TTC549 (cell line): Measurements from ENCODE around the gene C1QB.
"Not testable (repeated sequence)": the region's sequence is repeated elsewhere in the genome, so short reads cannot be mapped to it uniquely, and the experiment has no call there.

Experiments
- FAIRE-seq: peaks from 2 replicates; lab custom pipeline; 2012; peaks lifted over from hg19 to GRCh38; lab: Jason Lieb, UNC

C1QB gene

DNA sequence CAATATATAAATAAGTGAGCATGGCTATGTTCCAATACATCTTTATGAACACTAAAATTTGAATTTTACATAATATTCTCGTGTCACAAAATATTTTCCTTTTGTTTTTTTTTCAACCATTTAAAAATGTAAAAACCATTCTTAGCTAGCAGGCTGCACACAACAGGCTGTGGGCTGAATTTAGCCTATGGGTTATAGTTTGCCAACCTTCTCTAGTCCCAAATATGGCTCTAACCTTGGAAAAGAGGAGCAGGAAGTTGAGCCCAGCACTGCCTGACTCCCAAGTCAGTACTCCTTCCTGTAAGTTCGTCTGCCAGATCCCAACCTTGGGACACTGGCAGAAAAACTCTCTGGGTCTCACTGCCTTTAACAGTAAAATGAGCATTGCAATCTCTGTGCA, 13.4 kb downstream of the C1QB start:
- FAIRE-seq: no peak

DNA sequence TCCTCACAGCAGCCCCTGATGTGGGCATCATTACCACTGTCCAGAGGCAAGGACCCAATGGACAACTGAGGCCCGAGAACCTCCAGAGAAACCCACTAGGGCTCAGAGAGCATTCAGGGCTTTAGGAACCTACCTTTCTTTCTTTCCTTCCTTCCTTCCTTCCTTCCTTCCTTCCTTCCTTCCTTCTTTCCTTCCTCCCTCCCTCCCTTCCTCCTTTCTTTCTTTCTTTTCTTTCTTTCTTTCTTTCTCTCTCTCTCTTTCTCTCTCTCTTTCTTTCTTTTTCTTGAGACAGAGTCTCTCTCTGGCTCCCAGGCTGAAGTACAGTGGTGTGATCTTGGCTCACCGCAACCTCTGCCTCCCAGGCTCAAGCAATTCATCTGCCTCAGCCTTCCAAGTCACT, 15.8 kb downstream of the C1QB start:
- FAIRE-seq: not testable (repeated sequence)

DNA sequence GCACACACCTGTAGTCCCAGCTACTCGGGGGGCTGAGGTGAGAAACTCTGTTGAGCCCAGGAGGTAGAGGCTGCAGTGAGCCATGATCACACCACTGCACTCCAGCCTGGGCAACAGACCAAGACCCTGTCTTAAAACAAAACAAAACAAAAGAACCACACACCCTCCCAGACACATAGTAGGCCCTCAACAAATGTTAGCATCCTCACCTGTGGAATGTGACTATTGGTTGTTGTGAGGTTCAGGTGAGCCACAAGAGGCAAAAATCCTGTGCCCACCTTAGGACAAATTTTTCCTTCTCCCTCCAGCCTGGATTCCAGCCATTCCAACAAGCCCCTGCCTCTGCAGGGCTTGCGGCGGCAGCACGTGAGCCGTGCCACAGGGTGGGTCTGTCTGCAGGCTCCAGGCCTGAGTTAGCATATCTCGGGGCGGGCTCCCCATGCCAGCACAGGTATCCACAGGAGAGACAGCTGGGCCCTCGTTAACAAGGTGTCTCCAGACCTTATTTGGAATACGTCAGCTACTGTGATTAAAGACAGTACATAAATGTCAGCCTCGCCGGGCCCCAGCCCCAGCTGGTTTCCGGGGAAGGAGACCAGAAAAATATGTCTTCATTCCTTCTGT, 17.4 kb downstream of the C1QB start:
- no peak for FAIRE-seq

GRCh38 chr1:22671999-22672398, 19.0 kb downstream of the C1QB start:
- no peak for FAIRE-seq

DNA sequence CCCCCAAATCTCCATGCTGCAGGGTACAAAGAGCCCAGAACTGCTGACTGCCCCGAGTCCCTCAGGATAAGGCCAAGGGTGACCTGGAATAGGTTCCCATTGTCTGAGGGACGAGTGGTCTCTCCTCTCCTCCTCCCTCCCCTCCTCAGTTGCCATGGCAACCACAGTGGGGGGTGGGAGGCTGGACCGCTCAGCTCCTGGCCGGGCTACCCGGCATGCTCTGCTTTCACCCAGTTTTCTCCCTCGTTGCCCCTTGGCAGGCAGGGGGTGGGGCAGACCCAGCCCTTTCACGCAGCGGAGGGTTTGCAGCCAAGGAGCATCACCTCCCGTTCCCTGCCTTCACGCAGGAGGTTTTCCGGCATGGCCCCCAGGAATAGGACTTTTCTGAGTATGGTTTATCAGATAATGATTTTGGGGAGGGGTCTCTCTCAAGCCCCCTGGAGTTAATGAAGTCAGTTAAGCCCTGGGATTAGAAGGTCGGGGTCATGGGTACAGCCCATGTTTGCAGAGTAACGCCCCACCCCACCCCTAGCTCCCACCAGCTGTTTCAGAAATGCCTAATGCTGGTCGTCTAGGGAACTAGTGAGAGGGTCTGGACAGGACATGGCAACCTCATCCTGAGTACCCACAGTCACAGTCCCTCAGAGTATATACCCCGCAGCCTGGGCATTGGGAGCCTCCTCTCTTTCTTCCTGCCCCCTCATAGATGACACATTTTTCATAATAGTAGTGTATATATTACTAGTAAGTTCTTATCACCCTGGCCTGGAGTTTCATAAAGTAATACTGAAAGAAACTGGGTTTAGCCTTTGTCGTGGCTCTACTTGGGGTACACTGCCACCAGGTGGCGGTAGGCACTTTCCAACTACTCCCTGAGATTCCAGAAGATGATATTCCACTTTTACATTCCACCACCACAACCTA, 20.7 kb downstream of the C1QB start:
- peak; percentile 77 for FAIRE-seq

GRCh38 chr1:22674410-22674749, 21.3 kb downstream of the C1QB start:
- no peak for FAIRE-seq

- FAIRE-seq: not testable (repeated sequence)
Observed at GRCh38 chr1:22676151-22676550, 23.1 kb downstream of the C1QB start.

GRCh38 chr1:22676916-22677583, 24.0 kb downstream of the C1QB start:
- no peak for FAIRE-seq

- FAIRE-seq: no peak
Observed at GRCh38 chr1:22677931-22678896, 25.2 kb downstream of the C1QB start.

GRCh38 chr1:22680726-22681125, 27.7 kb downstream of the C1QB start:
- no peak for FAIRE-seq

DNA sequence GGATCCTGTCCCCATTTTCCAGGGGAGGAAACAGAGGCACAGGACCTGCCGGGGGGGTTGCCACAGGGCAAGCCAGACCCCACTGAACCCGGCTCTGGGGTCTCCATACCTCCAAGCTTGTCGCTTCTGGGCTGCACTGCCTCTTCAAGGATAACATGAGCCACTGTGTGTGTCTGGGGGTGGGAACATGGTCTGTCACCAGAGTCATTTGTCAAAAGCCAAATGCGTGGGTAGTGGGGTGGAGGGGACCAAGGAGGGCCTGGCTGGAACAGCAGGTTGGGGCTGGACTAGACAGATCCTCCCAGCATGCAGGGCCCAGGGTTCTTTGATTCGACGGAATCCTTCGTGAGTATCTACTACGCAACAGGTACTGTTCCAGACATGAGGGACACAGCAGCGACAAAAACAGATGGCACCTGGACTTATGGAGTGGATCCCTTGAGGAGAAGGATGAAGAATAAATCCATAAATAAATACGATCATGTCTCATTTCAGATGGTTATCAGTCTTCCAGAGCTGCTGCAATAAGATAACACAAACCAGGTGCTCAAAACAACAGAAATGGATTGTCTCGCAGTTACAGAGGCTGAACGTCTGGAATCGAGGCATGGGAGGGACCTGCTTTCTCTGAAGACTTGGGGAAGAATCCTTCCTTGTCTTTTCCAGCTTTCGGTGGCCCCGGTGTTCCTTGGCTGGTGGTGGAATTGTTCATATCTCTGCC, 28.7 kb downstream of the C1QB start:
- FAIRE-seq: no peak

DNA sequence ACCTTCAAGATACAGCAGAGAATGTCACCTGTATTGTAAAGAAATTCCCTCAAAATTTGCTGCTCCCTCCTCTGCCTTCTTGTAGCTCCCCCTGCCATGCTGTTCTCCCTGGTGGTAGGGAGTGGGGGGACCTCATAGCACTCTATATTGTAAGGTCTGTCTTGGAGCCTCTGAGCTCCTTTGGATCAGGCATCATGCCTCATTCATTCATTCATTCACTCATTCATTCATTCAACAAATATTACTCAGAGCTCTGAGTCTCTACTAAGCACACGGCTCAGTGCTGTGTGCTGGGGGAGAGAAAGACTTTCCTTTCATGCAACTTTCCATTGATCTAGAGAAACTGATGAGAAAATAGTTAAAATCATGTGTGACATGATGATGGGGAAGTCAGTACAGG, 30.5 kb downstream of the C1QB start:
- FAIRE-seq: no peak

- no peak for FAIRE-seq
Observed at GRCh38 chr1:22685591-22686059, 32.6 kb downstream of the C1QB start.

DNA sequence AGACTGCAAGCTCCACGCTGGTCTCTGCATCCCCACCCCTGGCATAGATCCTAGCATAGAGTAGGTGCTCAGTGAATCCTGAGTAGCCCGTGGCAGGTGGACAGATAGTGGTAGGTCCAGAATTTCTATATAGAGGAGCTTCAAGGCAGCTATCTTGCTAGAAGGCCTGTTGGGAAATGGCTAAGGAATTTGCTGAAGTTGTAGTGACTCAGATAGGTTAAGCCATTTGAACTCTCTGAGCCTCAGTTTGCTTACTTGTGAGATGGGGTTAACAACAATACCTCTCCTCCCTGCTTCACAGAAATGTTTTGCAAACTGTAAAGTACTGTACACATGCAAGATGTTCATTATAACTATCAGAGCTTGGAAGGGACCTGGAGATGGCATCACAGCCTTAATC, 34.2 kb downstream of the C1QB start:
- FAIRE-seq: no peak

DNA sequence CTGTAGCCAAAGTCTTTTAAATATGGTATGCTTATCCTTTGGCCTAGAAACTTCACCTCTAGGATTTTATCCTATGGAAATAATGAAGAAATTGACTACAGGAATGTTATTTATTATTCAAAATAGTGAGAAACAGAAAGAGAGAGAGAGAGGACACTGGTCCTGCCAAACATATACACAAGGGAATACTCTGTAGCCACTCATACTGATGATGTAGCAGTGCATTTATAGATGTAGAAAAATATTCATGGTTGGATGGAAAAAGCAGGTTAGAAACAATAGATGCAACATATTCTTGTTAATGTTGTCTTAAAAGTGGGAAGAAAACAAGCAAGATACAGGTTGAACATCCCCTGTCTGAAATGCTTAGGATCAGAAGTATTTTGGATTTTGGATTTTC, 35.4 kb downstream of the C1QB start:
- FAIRE-seq: no peak

- no peak for FAIRE-seq
Observed at GRCh38 chr1:22689505-22689904, 36.5 kb downstream of the C1QB start.

DNA sequence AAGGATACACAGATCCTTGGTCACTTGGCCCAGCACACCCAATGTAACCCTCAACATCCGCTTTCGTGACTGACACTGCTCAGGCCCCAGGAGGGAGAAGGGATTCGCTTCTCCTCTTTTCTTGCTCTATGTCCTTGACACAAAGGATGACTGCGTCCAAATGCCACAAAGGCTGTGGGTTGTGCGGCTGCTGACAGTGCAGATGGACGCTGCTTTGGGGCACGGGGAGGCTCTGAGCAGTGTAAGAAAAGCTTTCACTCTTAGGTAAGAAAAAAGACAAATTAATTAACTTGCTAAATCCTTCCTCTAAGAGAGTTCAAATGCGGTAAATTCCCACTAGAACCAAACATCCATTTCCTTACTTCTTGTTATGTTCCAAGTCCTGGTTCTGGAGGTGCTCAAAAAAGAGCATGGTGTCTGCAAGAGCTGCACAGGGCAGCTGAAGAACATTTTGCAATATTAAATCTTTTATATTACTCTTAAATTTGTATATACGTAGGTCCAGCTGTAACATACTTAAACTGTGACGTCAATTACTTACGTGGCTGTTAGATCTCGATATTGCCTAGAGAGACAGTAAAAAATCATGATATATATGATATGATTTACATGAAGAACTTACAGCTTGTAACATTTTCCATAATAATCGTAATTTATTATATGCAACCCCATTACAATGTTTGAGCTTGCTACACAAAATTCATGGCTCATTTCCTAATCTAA, 38.2 kb downstream of the C1QB start:
- FAIRE-seq: no peak

DNA sequence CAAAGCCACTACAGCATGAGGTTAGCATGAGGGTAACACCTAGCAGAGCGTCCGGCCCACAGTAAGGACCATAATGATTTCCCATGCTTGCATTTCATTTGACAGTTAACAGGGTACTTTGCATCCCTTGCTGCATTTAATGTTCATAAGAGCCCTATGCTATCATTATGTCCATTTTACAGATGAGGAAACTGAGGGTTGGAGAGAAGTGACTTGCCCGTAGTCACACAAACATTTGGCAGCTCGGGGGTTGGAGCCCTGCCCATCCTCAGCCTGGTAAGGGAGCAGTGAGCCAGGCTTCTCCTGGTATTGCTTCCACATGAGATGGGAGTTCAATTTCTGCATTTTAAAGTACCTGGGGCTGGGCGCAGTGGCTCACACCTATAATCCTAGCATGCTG, 41.1 kb downstream of the C1QB start:
- no peak for FAIRE-seq

DNA sequence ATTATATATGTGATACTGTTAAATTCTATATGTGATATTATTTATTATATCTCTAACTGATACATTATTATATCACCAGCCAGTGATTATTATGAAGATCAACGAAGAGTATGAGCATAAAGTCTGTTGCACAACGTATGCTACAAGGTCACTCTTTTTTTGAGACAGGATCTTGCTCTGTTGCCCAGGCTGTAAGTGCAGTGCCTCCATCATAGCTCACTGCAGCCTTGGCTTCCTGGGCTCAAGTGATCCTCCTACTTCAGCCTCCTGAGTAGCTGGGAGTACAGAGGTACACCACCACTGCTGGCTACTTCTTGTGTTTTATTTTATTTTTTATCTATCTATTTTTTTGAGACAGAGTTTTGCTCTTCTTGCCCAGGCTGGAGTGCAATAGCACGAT, 43.6 kb downstream of the C1QB start:
- FAIRE-seq: no peak

DNA sequence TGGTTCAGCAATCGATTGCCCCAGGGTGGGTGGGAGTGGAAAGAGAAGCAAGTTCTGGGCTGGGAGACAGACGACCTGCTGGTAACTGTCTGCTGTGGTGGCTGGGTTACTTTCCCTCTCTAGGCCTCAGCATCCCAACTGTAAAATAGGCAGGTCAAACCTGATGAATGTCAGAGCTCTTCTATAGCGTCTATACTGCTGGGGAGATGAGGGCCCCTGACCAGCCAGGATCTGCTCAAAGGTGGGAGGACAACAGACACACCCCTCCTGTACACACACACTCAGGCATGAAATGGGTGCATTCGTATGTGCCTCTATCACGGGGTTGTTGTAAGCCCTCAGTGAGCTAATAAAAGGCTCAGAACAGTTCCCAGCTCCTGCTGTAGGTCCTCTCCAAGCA, 44.9 kb downstream of the C1QB start:
- FAIRE-seq: no peak
